ENCODE results near the gene KRTAP4-5. TPM values are rescaled to one million over a fixed set of nuclear protein-coding genes. Genes with fewer than 3 reads are reported as not detected.
"Not testable (repeated sequence)": the region's sequence is repeated elsewhere in the genome, so short reads cannot be mapped to it uniquely, and the experiment has no call there.

KRTAP4-5 gene
- total RNA-seq, 1 donor from 2014 or later, result not detected

DNA sequence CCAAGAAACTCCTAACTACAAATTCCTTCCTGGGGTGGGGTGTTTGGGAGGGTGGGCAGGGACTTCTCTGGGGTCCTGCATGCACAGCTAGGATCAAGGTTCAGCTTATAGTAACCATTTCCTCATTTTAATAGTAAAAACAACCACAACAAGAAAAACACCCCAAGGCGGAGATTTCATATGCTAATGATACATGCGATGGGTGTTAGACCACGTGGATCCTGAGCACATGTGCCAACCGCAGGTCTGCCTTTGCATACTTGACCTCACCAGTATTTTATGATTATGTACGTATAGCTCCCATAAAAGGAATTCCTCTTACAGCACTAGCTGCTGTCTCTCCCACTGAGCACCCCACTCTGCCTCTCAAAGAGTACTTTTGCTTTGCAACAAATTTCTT is 33.3 kb downstream of the KRTAP4-5 start:
- no peak for DNase-seq (ENCODE audit: extremely low read depth, low read depth, low spot score)

DNA sequence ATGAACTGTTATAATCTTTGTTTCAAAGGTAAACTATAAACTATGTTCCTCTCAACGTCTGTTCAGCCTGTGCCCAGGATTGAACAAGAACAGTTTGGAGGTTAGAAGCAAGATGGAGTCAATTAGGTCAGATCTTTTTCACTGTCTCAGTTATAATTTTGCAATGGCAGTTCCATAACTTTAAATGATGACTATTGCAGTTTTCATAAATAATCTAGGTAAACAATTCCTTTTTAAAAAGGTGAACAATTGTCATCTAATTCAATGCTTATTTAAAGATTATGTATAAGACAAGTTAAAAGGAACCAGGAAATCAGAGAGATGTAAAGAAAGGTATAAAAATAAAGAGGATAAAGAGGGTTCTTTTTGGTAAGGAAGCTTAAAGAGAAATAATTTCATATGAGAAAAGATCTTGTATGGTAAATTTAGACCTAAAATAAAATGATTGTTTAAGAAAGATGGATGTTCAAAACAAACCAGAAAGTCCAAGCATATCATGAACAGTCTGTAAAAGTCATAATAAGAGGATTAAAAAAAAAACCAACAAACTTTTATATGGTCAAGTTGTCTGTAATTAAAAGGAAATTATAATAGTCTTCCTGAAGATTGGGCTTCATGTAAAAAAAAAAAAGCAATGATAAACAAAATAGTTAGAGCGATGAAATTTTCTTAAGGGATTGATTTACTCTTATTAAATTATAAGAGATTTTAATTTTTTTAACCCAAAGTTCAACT is 38.3 kb downstream of the KRTAP4-5 start:
- no peak for DNase-seq (ENCODE audit: extremely low read depth, low read depth, low spot score)

DNA sequence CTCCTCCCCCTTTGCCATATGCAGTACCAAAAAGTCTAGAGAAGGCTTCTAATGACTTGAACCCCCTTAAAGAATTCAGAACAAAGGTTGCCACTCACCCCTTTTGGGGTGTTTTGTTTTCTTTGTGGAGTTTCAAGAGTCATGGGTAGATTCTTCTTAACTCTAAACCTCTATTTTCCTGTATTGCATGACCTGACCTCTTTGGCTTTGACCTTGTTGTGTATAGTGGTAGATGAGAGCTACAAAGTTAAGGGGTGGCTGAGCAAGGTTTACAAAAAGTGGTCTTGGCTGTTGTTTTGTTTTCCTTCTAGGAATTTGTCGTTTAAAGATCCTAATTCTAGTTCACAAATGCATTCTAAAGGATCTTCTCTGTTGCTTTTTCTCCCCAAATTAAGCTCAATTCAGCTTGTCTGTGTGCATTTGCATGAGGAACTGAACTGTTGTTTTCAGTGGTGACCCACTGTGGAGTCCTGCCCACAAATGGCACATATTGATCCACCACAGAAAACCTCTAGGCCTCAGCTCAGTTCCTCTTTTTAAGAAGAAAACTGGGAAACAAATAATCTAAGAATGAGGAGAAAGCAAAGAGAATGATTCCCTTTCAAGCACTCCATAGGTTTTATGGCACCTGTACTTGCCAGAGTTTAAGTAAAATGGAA is 40.8 kb downstream of the KRTAP4-5 start:
- not testable (repeated sequence) for DNase-seq (ENCODE audit: extremely low read depth, low read depth, low spot score)

DNA sequence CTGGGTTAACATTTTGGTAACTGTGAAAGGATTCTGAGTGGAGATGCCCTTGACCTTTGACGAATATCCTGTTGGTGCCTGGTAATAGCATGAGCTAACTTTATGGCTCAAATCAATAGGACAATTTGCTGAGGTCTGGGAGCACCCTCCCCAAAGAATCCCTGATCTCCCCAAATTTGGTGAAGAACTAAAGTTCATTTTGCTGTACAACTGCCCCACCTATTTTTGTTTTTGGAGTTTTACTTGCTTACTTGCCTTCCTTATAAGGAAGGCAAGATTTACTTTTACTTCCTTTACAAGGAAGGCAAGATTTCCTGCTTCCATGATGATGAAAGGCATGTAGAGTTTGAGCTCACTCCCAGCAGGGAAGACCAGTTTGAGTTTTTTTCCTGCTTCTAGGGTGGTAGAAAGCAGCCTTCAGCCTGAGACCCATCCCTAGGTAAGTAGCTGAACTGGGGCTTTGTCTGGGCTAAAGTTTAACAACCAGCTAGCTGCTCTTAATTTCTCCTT is 41.6 kb downstream of the KRTAP4-5 start:
- no peak for DNase-seq (ENCODE audit: extremely low read depth, low read depth, low spot score)

DNA sequence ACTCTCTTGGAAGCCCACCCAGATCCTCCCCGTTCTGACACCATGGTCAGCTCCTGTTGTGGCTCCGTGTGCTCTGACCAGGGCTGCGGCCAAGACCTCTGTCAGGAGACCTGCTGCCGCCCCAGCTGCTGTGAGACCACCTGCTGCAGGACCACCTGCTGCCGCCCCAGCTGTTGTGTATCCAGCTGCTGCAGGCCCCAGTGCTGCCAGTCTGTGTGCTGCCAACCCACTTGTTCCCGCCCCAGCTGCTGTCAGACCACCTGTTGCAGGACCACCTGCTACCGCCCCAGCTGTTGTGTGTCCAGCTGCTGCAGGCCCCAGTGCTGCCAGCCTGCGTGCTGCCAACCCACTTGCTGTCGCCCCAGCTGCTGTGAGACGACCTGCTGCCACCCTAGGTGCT is 44.3 kb downstream of the KRTAP4-5 start, which contains the start of gene KRTAP4-9:
TSS of gene KRTAP4-9 (plus strand) at position 43 of the 400 bp plus-strand sequence. CDS start at position 43, 0 bp downstream.
- DNase-seq (ENCODE audit: extremely low read depth, low read depth, low spot score), result not testable (repeated sequence)

DNA sequence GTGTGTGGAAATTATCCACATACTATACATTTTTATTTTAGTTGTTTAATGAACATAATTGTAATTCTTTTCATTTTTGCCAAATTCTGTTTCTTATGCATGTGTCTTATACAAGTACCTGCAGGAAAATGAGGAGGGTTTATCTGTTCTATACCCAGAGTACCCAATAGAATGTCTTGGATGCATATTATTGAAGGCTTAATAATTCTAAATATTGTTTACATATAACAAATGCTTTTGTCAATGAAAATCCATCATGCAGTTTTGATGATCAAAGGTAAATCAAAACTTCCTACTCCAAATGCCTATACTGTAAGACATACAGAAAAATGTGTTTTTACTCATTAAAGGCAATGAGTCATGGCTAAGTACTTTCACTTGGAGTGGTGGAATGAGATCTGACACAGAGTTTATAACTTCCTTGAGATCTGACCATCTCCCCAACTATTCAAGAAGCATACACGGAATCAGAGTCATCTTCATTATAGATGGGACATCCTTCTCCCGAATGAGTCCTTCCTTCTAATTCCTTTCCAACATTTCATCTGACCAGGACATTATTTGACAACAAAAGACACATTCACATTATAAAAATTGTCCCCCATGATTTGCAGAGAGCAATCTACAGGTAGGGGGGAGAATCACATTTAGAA is 45.1 kb downstream of the KRTAP4-5 start:
- not testable (repeated sequence) for DNase-seq (ENCODE audit: extremely low read depth, low read depth, low spot score)

DNA sequence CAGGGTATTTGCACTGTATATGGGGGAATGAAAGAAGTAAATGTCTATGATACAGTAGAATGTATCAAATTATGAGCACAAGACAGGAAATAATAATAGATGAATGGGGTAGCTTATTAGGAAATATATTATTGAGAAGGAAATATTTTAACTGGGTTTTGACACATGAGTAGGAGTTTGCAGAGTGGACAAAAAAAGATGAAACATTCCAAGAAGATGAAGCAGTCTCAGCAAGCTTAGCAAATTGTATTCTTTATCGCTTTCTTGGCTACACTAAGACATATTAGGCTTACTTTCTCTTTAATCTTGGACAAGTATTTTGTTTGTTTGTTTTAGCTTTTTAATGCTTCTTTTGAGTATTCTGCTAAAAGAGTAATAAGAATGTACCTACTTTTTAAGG is 45.7 kb downstream of the KRTAP4-5 start:
- DNase-seq (ENCODE audit: extremely low read depth, low read depth, low spot score), result no peak

DNA sequence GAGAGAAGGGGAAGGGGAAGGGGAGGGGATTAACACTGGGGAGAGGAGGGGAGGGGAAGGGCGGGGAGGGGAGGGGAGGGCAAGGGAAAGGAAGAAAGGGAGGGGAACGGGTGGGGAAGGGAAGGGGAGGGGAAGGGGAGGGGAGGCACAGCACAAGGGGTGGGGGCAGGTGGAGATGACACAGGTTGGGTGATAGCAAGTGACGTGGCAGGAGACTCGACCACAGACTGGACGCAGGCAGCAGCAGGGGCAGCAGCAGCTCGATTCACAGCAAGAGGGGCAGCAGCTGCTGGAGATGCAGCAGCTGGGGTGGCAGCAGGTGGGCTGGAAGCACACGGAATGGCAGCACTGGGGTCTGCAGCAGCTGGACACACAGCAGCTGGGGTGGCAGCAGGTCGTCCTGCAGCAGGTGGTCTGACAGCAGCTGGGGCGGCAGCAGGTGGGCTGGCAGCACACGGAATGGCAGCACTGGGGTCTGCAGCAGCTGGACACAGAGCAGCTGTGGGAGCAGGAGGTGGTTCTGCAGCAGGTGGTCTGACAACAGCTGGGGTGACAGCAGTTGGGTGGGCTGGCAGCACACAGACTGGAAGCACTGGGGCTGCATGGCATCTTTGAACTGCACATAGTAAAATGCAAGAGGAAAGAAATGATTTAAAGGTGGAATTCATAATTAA is 47.9 kb downstream of the KRTAP4-5 start, which contains the start of gene KRTAP4-16:
TSS of gene KRTAP4-16 (minus strand) at position 624 of the 674 bp plus-strand sequence. CDS start at position 624, 0 bp downstream.
- no peak for DNase-seq (ENCODE audit: extremely low read depth, low read depth, low spot score)

DNA sequence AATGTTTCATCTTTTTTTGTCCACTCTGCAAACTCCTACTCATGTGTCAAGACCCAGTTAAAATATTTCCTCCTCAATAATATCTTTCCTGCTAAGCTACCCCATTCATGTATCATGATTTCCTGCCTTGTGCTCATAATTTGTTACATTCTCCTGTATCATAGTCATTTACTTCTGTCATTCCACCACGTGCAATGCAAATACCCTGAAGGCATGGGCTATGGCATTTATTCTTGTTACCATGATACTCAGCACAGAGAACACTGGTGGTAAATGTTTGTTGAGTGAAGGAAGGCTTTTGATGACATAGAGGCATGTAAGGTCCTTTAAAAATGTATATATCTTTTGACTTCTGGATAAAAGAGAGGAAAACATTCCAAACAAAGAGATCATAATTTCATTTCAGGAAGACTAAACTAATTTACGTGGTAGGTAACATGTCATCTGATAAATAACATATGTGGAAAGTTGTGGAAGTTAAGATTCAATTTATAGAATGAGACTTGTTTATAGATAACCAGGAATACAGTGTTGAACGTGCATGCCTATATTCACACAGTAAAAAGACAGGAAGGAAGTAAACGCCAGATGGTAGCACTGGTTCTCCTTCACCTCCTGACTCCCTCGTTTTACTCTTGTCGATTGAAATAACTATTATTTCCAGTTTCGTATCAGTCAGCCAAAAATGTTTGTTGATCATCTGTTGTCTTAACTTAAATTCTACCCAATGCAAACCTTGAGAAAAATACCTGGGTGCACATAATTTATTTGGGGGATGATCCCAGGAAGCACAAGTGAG is 49.7 kb downstream of the KRTAP4-5 start:
- peak; percentile 22 for DNase-seq (ENCODE audit: extremely low read depth, low read depth, low spot score)

Other genes starting within 250 kb of the KRTAP4-5 start
- not detected in 2 replicates for gene KRT23, start 212.2 kb downstream of the KRTAP4-5 start, total RNA-seq
- not detected in 2 replicates for gene KRT39, start 182.9 kb downstream of the KRTAP4-5 start, total RNA-seq
- gene KRT40, start 165.5 kb downstream of the KRTAP4-5 start, total RNA-seq, result not detected in 2 replicates
- gene KRTAP3-3, start 155.7 kb downstream of the KRTAP4-5 start, total RNA-seq, result not detected in 2 replicates
- gene KRTAP3-2, start 149.9 kb downstream of the KRTAP4-5 start, total RNA-seq, result not detected in 2 replicates
- gene KRTAP3-1, start 140.7 kb downstream of the KRTAP4-5 start, total RNA-seq, result not detected in 2 replicates
- 0.29 and 0.82 TPM in 2 replicates for gene KRTAP1-5, start 122.6 kb downstream of the KRTAP4-5 start, total RNA-seq
- not detected in 2 replicates for gene KRTAP1-4, start 119.6 kb downstream of the KRTAP4-5 start, total RNA-seq
- not detected in 2 replicates for gene KRTAP1-3, start 115.0 kb downstream of the KRTAP4-5 start, total RNA-seq
- not detected in 2 replicates for gene KRTAP1-1, start 108.4 kb downstream of the KRTAP4-5 start, total RNA-seq
- gene KRTAP2-1, start 102.5 kb downstream of the KRTAP4-5 start, total RNA-seq, result not detected in 2 replicates
- gene KRTAP2-2, start 94.6 kb downstream of the KRTAP4-5 start, total RNA-seq, result not detected in 2 replicates
- 1.8 and 5.4 TPM in 2 replicates for gene KRTAP2-3, start 89.7 kb downstream of the KRTAP4-5 start, total RNA-seq
- not detected in 2 replicates for gene KRTAP2-4, start 83.9 kb downstream of the KRTAP4-5 start, total RNA-seq
- gene KRTAP4-7, start 65.7 kb downstream of the KRTAP4-5 start, total RNA-seq, result not detected in 2 replicates
- not detected in 2 replicates for gene KRTAP4-8, start 51.7 kb downstream of the KRTAP4-5 start, total RNA-seq
- gene KRTAP4-16, start 47.6 kb downstream of the KRTAP4-5 start, total RNA-seq, result not detected in 2 replicates
- gene KRTAP4-9, start 44.4 kb downstream of the KRTAP4-5 start, total RNA-seq, result not detected in 2 replicates
- not detected in 2 replicates for gene KRTAP4-11, start 31.5 kb downstream of the KRTAP4-5 start, total RNA-seq
- not detected in 2 replicates for gene KRTAP4-12, start 25.6 kb downstream of the KRTAP4-5 start, total RNA-seq
- gene KRTAP4-6, start 9.3 kb downstream of the KRTAP4-5 start, total RNA-seq, result not detected in 2 replicates
- gene KRTAP4-4, start 10.9 kb upstream of the KRTAP4-5 start, total RNA-seq, result not detected in 2 replicates
- not detected in 2 replicates for gene KRTAP4-3, start 18.4 kb upstream of the KRTAP4-5 start, total RNA-seq
- not detected in 2 replicates for gene KRTAP4-2, start 28.4 kb upstream of the KRTAP4-5 start, total RNA-seq
- not detected in 2 replicates for gene KRTAP4-1, start 35.1 kb upstream of the KRTAP4-5 start, total RNA-seq
- gene KRTAP9-1, start 40.1 kb upstream of the KRTAP4-5 start, total RNA-seq, result not detected in 2 replicates
- gene KRTAP9-2, start 76.8 kb upstream of the KRTAP4-5 start, total RNA-seq, result not detected in 2 replicates
- not detected in 2 replicates for gene KRTAP9-3, start 82.6 kb upstream of the KRTAP4-5 start, total RNA-seq
- not detected in 2 replicates for gene KRTAP9-8, start 88.2 kb upstream of the KRTAP4-5 start, total RNA-seq
- gene KRTAP9-4, start 99.9 kb upstream of the KRTAP4-5 start, total RNA-seq, result not detected in 2 replicates
- gene KRTAP9-9, start 105.6 kb upstream of the KRTAP4-5 start, total RNA-seq, result not detected in 2 replicates
- not detected in 2 replicates for gene KRTAP9-6, start 115.6 kb upstream of the KRTAP4-5 start, total RNA-seq
- gene KRTAP9-7, start 125.9 kb upstream of the KRTAP4-5 start, total RNA-seq, result not detected in 2 replicates
- not detected in 2 replicates for gene KRTAP29-1, start 153.0 kb upstream of the KRTAP4-5 start, total RNA-seq
- not detected in 2 replicates for gene KRTAP16-1, start 159.5 kb upstream of the KRTAP4-5 start, total RNA-seq
- not detected in 2 replicates for gene KRTAP17-1, start 165.9 kb upstream of the KRTAP4-5 start, total RNA-seq
- not detected in 2 replicates for gene KRT33A, start 201.0 kb upstream of the KRTAP4-5 start, total RNA-seq
- gene KRT33B, start 220.0 kb upstream of the KRTAP4-5 start, total RNA-seq, result not detected in 2 replicates
- gene KRT34, start 232.5 kb upstream of the KRTAP4-5 start, total RNA-seq, result 0.35 TPM in 1 of 2 replicates, not detected in the other
- not detected in 2 replicates for gene KRT31, start 247.8 kb upstream of the KRTAP4-5 start, total RNA-seq

Data from glomerular endothelial cell (primary cell).